CD4-positive, alpha-beta memory T cell (primary cell): Measurements from ENCODE around the gene TMEM9. TPM values are rescaled to one million over a fixed set of nuclear protein-coding genes. Genes with fewer than 3 reads are reported as not detected.

Source experiments
- CTCF ChIA-PET: fragments of 350-600 bp; sonication (Branson Sonifier 250); formaldehyde crosslinking; loops from one replicate; lab custom pipeline; 2021; ENCODE audit warnings: inconsistent platforms; ENCODE audit not compliant: partially characterized antibody; lab: Charles Lee
- POLR2A ChIA-PET: fragments of 350-600 bp; sonication (Branson Sonifier 250); formaldehyde crosslinking; loops from one replicate; lab custom pipeline; 2021; ENCODE audit not compliant: partially characterized antibody; lab: Charles Lee
- DNase-seq, 5 donors: peaks; one replicate each; pipeline versions ENCODE4 v3.0.0 to v3.0.0-alpha.2; 2020 to 2022; ENCODE audit warnings: mixed read lengths in 1 of 5
- H3K27ac ChIP-seq: one replicate; pipeline ENCODE4 v1.7.0; 2013; ENCODE audit warnings: low read depth, low read length
- H3K27me3 ChIP-seq: 2 replicates; pipeline ENCODE4 v1.7.0; 2013; ENCODE audit warnings: mild to moderate bottlenecking, low read length, moderate library complexity; ENCODE audit not compliant: insufficient read depth
- H3K36me3 ChIP-seq: 2 replicates; pipeline ENCODE4 v1.7.0; 2013; ENCODE audit warnings: mild to moderate bottlenecking, low read length, moderate library complexity; ENCODE audit not compliant: insufficient read depth
- H3K4me1 ChIP-seq: 2 replicates; pipeline ENCODE4 v1.7.0; 2013; ENCODE audit warnings: mild to moderate bottlenecking, low read length, moderate library complexity; ENCODE audit not compliant: insufficient read depth
- H3K4me3 ChIP-seq, 2 donors: one replicate each; pipeline ENCODE4 v1.7.0; 2013; ENCODE audit warnings: low read length in 2 of 2, mild to moderate bottlenecking in 1 of 2
- H3K9me3 ChIP-seq, 2 donors: one replicate each; pipeline ENCODE4 v1.7.0; 2013; ENCODE audit warnings: low read length in 2 of 2, control low read depth in 1 of 2; ENCODE audit not compliant: control insufficient read depth in 1 of 2
- H3K27ac Mint-ChIP-seq, 7 donors: one replicate each; pipeline ENCODE4 v1.8.0; 2020 to 2021; ENCODE audit warnings: mixed read lengths in 7 of 7, mild to moderate bottlenecking in 6 of 7, inconsistent platforms in 3 of 7, moderate library complexity in 3 of 7
- H3K27me3 Mint-ChIP-seq, 2 donors: one replicate each; pipeline ENCODE4 v1.8.0; 2020 to 2021; ENCODE audit warnings: mixed read lengths in 2 of 2
- H3K36me3 Mint-ChIP-seq, 2 donors: one replicate each; pipeline ENCODE4 v1.8.0; 2020 to 2021; ENCODE audit warnings: mixed read lengths in 2 of 2, inconsistent platforms in 1 of 2, mild to moderate bottlenecking in 1 of 2
- H3K4me1 Mint-ChIP-seq, 4 donors: one replicate each; pipeline ENCODE4 v1.8.0; 2020 to 2021; ENCODE audit warnings: mixed read lengths in 4 of 4, mild to moderate bottlenecking in 1 of 4
- H3K4me3 Mint-ChIP-seq, 8 donors: one replicate each; pipeline ENCODE4 v1.8.0; 2020 to 2021; ENCODE audit warnings: mixed read lengths in 8 of 8, mild to moderate bottlenecking in 7 of 8, moderate library complexity in 6 of 8, inconsistent platforms in 3 of 8
- H3K9me3 Mint-ChIP-seq, 8 donors: one replicate each; pipeline ENCODE4 v1.8.0; 2020 to 2021; ENCODE audit warnings: mixed read lengths in 8 of 8, mild to moderate bottlenecking in 5 of 8, inconsistent platforms in 3 of 8, moderate library complexity in 1 of 8
- intact Hi-C: fragments of 100-400 bp; cut with micrococcal nuclease; formaldehyde crosslinking; loops from one replicate; pipeline ENCODE4 v1.15.1; 2023
- polyA plus RNA-seq, 2 donors: library from polyadenylated mRNA; unstranded; fragments of 300-500 nt; fragmentation: Illumina TruSeq; gene quantifications; one replicate each; pipeline ENCODE4 v1.2.3, GENCODE V29; 2021
- total RNA-seq, 2 experiments: library from RNA; stranded (reverse); gene quantifications; one replicate each; pipeline ENCODE4 v1.2.3, GENCODE V29; 2021

TMEM9 gene
- total and polyA plus RNA-seq, 4 experiments from 2014 or later = 20.6 to 64.3 (median 23.3) TPM

GRCh38 chr1:201173736-201174135 lies 19.5 kb upstream of the TMEM9 start:
- H3K36me3 Mint-ChIP-seq = no peaks in the 10 kb centered on the region
- DNase-seq = no peak
- peaks cover 0 to 6% (median 2%) of the 10 kb centered on the region in 8 donors for H3K9me3 Mint-ChIP-seq
- intact Hi-C loops = no loop called here
- peaks cover 4 to 12% of the 10 kb centered on the region in 2 donors for H3K27me3 Mint-ChIP-seq
- Histone ChIP-seq H3K27me3 (no peaks in the 10 kb centered on the region), H3K36me3 (no peaks in the 10 kb centered on the region), H3K4me1 (peaks cover 8% of the 10 kb centered on the region), H3K9me3 (no peaks in the 10 kb centered on the region), H3K4me3 (no peak overlapping the region), H3K27ac (no peak overlapping the region)
- H3K27ac Mint-ChIP-seq = peak overlapping the region in 1 of 7 donors; percentile 40
- CTCF ChIA-PET = interaction anchor here (1.2 kb wide), 1 partner anchor 23 kb away, joined by 4 read pairs; no protein-coding TSS in a partner anchor
- peaks cover 3 to 19% (median 10%) of the 10 kb centered on the region in 4 donors for H3K4me1 Mint-ChIP-seq
- POLR2A ChIA-PET = no interaction called here
- H3K4me3 Mint-ChIP-seq = no peak overlapping the region

- H3K4me3 ChIP-seq = no peak overlapping the region
- ChIA-PET CTCF (interaction anchor here (1.2 kb wide), 1 partner anchor 23 kb away, joined by 4 read pairs; no protein-coding TSS in a partner anchor), POLR2A (no interaction called here)
- Mint-ChIP-seq H3K9me3 (peaks cover 0 to 3% (median 0%) of the 10 kb centered on the region in 8 donors), H3K27me3 (peaks cover 2 to 7% of the 10 kb centered on the region in 2 donors), H3K36me3 (no peaks in the 10 kb centered on the region), H3K27ac (peak overlapping the region in 2 of 7 donors; percentile 40 to 74), H3K4me1 (peaks cover 3 to 19% (median 10%) of the 10 kb centered on the region in 4 donors), H3K4me3 (peak overlapping the region in 3 of 8 donors; percentile 19 to 85 (median 35))
- H3K9me3 ChIP-seq = no peaks in the 10 kb centered on the region
- intact Hi-C loops = no loop called here
- DNase-seq = no peak
- no peak overlapping the region for H3K27ac ChIP-seq
- no peaks in the 10 kb centered on the region for H3K36me3 ChIP-seq
- peaks cover 8% of the 10 kb centered on the region for H3K4me1 ChIP-seq
- no peaks in the 10 kb centered on the region for H3K27me3 ChIP-seq
Measured at GRCh38 chr1:201172999-201173610, 18.8 kb upstream of the TMEM9 start.

GRCh38 chr1:201172326-201172725 lies 18.1 kb upstream of the TMEM9 start:
- no peaks in the 10 kb centered on the region for H3K27me3 ChIP-seq
- H3K36me3 ChIP-seq = no peaks in the 10 kb centered on the region
- no peak overlapping the region for H3K4me3 ChIP-seq
- DNase-seq = no peak
- peaks cover 8% of the 10 kb centered on the region for H3K4me1 ChIP-seq
- H3K4me3 Mint-ChIP-seq = peak overlapping the region in 5 of 8 donors; percentile 9 to 88 (median 29)
- H3K9me3 ChIP-seq = no peaks in the 10 kb centered on the region
- ChIA-PET CTCF (interaction anchor here (1.1 kb wide), 1 partner anchor 14 kb away, joined by 8 read pairs; no protein-coding TSS in a partner anchor), POLR2A (interaction anchor here (1.6 to 1.8 kb wide), 2 partner anchors 18 to 58 kb away, joined by 5 to 7 read pairs; partner anchors contain the start of gene TMEM9)
- peaks cover 3 to 19% (median 10%) of the 10 kb centered on the region in 4 donors for H3K4me1 Mint-ChIP-seq
- no peaks in the 10 kb centered on the region for H3K9me3 Mint-ChIP-seq
- intact Hi-C loops = no loop called here
- no peak overlapping the region for H3K27ac Mint-ChIP-seq
- H3K27me3 Mint-ChIP-seq = peaks cover 0 to 5% of the 10 kb centered on the region in 2 donors
- H3K27ac ChIP-seq = no peak overlapping the region
- no peaks in the 10 kb centered on the region for H3K36me3 Mint-ChIP-seq

GRCh38 chr1:201171063-201172036 lies 17.1 kb upstream of the TMEM9 start:
- Mint-ChIP-seq H3K27ac (peak overlapping the region; percentile 25 to 91 (median 83)), H3K27me3 (peaks cover 0 to 2% of the 10 kb centered on the region in 2 donors), H3K36me3 (no peaks in the 10 kb centered on the region), H3K4me3 (peak overlapping the region; percentile 85 to 96 (median 90)), H3K4me1 (peaks cover 3 to 19% (median 10%) of the 10 kb centered on the region in 4 donors), H3K9me3 (no peaks in the 10 kb centered on the region)
- H3K4me1 ChIP-seq = peaks cover 8% of the 10 kb centered on the region
- ChIA-PET CTCF (interaction anchor here (0.6 to 2.4 kb wide), 5 partner anchors 10 to 265 kb away, joined by 3 to 9 read pairs (median 6); partner anchors contain the start of gene TMEM9), POLR2A (interaction anchor here (0.5 to 1.8 kb wide), 4 partner anchors 13 to 1775 kb away, joined by 3 to 7 read pairs (median 4); partner anchors contain the start of gene TMEM9)
- H3K27ac ChIP-seq = peak overlapping the region; percentile 52
- no peaks in the 10 kb centered on the region for H3K27me3 ChIP-seq
- H3K4me3 ChIP-seq = peak overlapping the region; percentile 43 to 72
- no peaks in the 10 kb centered on the region for H3K36me3 ChIP-seq
- H3K9me3 ChIP-seq = no peaks in the 10 kb centered on the region
- peak; percentile 21 to 61 (median 39) for DNase-seq
- intact Hi-C loops = no loop called here

- peak overlapping the region; percentile 43 to 72 for H3K4me3 ChIP-seq
- intact Hi-C loops = loop anchor here (1.0 kb wide), 1 partner anchor 16 kb away; the partner anchor contains the start of gene TMEM9
- POLR2A ChIA-PET = interaction anchor here (0.5 to 1.8 kb wide), 4 partner anchors 12 to 1775 kb away, joined by 3 to 7 read pairs (median 4); partner anchors contain the start of gene TMEM9
Measured at GRCh38 chr1:201170533-201171062, 16.3 kb upstream of the TMEM9 start.

GRCh38 chr1:201169971-201170532 lies 15.8 kb upstream of the TMEM9 start:
- Mint-ChIP-seq H3K9me3 (no peaks in the 10 kb centered on the region), H3K27ac (peak overlapping the region in 4 of 7 donors; percentile 42 to 88 (median 80)), H3K27me3 (peaks cover 2 to 3% of the 10 kb centered on the region in 2 donors), H3K36me3 (no peaks in the 10 kb centered on the region), H3K4me1 (peaks cover 3 to 19% (median 10%) of the 10 kb centered on the region in 4 donors), H3K4me3 (peak overlapping the region; percentile 63 to 96 (median 88))
- Histone ChIP-seq H3K4me1 (peaks cover 8% of the 10 kb centered on the region), H3K27me3 (no peaks in the 10 kb centered on the region), H3K36me3 (no peaks in the 10 kb centered on the region), H3K4me3 (no peak overlapping the region), H3K27ac (peak overlapping the region; percentile 52), H3K9me3 (no peaks in the 10 kb centered on the region)
- intact Hi-C loops = loop anchor here (1.0 kb wide), 1 partner anchor 16 kb away; the partner anchor contains the start of gene TMEM9
- POLR2A ChIA-PET = interaction anchor here (1.0 kb wide), 1 partner anchor 13 kb away, joined by 3 read pairs; no protein-coding TSS in a partner anchor
- no peak for DNase-seq
- CTCF ChIA-PET = interaction anchor here (1.0 to 2.4 kb wide), 3 partner anchors 11 to 17 kb away, joined by 3 to 9 read pairs (median 3); no protein-coding TSS in a partner anchor

More at GRCh38 chr1:201170533-201171062, 16.3 kb upstream of the TMEM9 start:
- CTCF ChIA-PET = interaction anchor here (0.8 to 2.4 kb wide), 3 partner anchors 10 to 17 kb away, joined by 3 to 9 read pairs (median 6); partner anchors contain the start of gene TMEM9
- no peaks in the 10 kb centered on the region for H3K9me3 Mint-ChIP-seq
- peak; percentile 63 to 82 (median 65) for DNase-seq
- H3K27ac Mint-ChIP-seq = peak overlapping the region in 6 of 7 donors; percentile 74 to 91 (median 84)
- Histone ChIP-seq H3K27ac (peak overlapping the region; percentile 52), H3K27me3 (no peaks in the 10 kb centered on the region), H3K4me1 (peaks cover 8% of the 10 kb centered on the region), H3K9me3 (no peaks in the 10 kb centered on the region), H3K36me3 (no peaks in the 10 kb centered on the region)
- no peaks in the 10 kb centered on the region for H3K36me3 Mint-ChIP-seq
- peaks cover 2 to 3% of the 10 kb centered on the region in 2 donors for H3K27me3 Mint-ChIP-seq
- H3K4me3 Mint-ChIP-seq = peak overlapping the region; percentile 85 to 96 (median 90)
- peaks cover 3 to 19% (median 10%) of the 10 kb centered on the region in 4 donors for H3K4me1 Mint-ChIP-seq
